ENCODE results near the gene TAGLN. TPM values are rescaled to one million over a fixed set of nuclear protein-coding genes. Genes with fewer than 3 reads are reported as not detected.

TAGLN gene
- polyA plus RNA-seq, 3 donors: 3.6 to 113 (median 4.0) TPM

DNA sequence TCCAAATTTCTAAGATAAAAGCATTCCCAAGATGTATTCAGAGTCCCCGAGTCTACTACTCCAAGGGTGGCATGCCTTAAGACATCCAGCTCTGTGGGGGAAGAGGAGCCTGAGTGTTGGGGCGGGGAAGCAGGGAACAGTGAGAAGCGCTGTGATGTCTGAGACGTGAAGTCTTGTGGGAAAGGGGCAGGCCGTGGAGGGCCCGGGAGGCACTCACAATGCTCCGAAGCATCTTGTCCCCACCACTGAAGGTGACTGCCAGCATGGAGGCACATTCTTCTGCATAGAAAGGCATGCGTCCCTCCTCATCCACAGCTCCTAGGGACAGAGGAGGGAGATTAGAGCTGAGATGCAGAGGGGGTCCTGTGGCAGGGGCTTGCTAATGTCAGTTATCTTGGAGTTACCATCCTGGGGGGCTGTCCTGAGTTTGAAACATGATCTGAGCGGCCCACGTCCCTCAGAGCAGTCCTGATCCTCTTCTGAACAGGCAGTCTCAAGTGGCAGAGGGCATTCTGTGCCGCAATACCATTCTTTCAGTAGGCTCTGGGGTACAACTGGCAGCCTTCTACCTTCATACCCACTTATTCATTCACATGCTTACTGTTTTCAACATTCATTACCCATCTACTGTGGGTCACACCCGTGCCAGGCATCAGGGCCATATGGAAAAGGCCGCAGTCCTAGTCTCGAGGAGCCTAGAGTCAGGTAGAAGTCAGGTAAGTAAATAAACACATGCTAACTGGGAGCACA is 24.0 kb downstream of the TAGLN start:
- H3K4me1 ChIP-seq (ENCODE audit: control insufficient read depth in 1 of 2, insufficient read depth in 2 of 2, low read length in 2 of 2): peaks cover 0 to 3% of the 10 kb centered on the region in 2 donors
- no peak overlapping the region for H3K4me3 Mint-ChIP-seq
- 100% methylated on average over 5 of the region's 14 CpGs for WGBS (ENCODE audit: insufficient coverage)
- no peaks in the 10 kb centered on the region for H3K27me3 Mint-ChIP-seq (ENCODE audit: low read depth in 3 of 3)
- H3K79me2 ChIP-seq (ENCODE audit: insufficient read depth, low read length): no peaks in the 10 kb centered on the region
- H3K36me3 Mint-ChIP-seq: peaks cover 89 to 98% of the 10 kb centered on the region in 2 donors
- peaks cover 87 to 99% of the 10 kb centered on the region in 2 donors for H3K36me3 ChIP-seq (replicated peaks in 1 of 2; ENCODE audit: control insufficient read depth in 1 of 2, insufficient read depth in 2 of 2, low read length in 2 of 2)
- no peak for TF ChIP-seq CTCF (IDR thresholded peaks at IDR 0.05)
- H3K4me3 ChIP-seq (replicated peaks in 1 of 3; ENCODE audit: low read depth in 2 of 3, low read length in 3 of 3): no peak overlapping the region
- H3K27ac Mint-ChIP-seq: peak overlapping the region in 2 of 7 donors; percentile 20 to 43
- H3K9me3 ChIP-seq (replicated peaks in 1 of 2; ENCODE audit: control insufficient read depth in 1 of 2, insufficient read depth in 1 of 2, low read length in 2 of 2): no peaks in the 10 kb centered on the region
- H2AFZ ChIP-seq (ENCODE audit: insufficient read depth, low read depth, low read length, poor library complexity, severe bottlenecking): no peak overlapping the region
- intact Hi-C loops (cut with micrococcal nuclease): loop anchor here (5.0 to 10.0 kb wide), 3 partner anchors 41 to 348 kb away; no protein-coding TSS in a partner anchor
- H3K4me1 Mint-ChIP-seq: peaks cover 8% of the 10 kb centered on the region
- H4K20me1 ChIP-seq (ENCODE audit: insufficient read depth, low read length): peaks cover 6% of the 10 kb centered on the region
- H3K27me3 ChIP-seq (ENCODE audit: control insufficient read depth in 2 of 2, insufficient read depth in 2 of 2, low read length in 2 of 2): no peaks in the 10 kb centered on the region
- no peak for DNase-seq
- H3K4me2 ChIP-seq (replicated peaks; ENCODE audit: extremely low read depth, low read length, poor library complexity, severe bottlenecking): no peak overlapping the region
- no peak overlapping the region for H3K9ac ChIP-seq (ENCODE audit: insufficient read depth, low read length, poor library complexity, severe bottlenecking)
- no peaks in the 10 kb centered on the region for H3K9me3 Mint-ChIP-seq
- no peak overlapping the region for H3K27ac ChIP-seq (ENCODE audit: low read depth in 1 of 2, low read length in 2 of 2)

DNA sequence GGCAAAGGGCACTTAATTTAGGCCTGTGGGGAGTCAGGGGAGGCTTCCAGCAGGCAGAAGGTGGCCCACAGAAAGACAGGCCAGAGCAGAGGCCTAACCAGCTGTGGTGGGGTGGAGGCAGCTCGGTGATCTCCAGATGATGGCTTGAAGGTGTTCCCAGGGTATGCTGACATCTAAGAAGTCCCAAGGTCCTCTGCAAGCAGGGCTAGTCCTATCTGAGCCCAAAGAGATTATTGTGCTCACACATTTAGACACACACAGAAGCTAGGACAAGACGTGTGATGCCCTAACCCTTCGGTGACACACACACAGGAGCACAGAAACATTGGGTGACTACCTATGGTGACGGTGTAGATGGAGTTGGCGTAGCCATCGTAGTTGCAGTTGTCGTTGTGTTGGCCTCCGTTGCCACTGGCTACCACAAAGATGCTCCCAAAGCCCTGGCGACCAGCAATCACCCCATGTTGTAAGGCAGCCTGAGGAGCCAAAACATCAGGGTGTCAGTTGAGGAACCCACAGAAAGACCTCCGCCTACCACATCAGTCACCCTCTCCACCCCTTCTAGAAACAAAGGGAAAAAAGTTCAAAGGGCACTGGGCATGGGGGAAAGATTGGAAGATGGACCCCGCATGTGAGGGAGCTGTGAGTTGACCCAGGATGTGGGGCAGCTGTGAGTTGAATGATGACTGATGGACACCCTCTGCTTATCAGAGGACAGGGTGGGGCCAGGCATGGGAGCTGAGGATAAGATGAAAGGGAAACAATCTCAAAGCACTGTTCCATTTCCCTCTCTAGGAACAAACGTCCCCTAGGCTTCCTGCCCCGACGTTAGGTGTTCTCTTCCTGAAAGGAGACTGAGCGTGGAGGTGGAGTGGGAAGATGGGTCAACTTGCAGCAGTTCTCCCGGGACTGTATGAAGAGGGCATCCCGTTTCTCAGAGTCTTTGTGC is 24.8 kb downstream of the TAGLN start:
- Histone ChIP-seq H3K4me3 (replicated peaks in 1 of 3; ENCODE audit: low read depth in 2 of 3, low read length in 3 of 3) (no peak overlapping the region), H3K4me2 (replicated peaks; ENCODE audit: extremely low read depth, low read length, poor library complexity, severe bottlenecking) (no peak overlapping the region), H2AFZ (ENCODE audit: insufficient read depth, low read depth, low read length, poor library complexity, severe bottlenecking) (no peak overlapping the region), H3K79me2 (ENCODE audit: insufficient read depth, low read length) (peaks cover under 1% of the 10 kb centered on the region), H4K20me1 (ENCODE audit: insufficient read depth, low read length) (peaks cover 7% of the 10 kb centered on the region), H3K27ac (ENCODE audit: low read depth in 1 of 2, low read length in 2 of 2) (no peak overlapping the region), H3K27me3 (ENCODE audit: control insufficient read depth in 2 of 2, insufficient read depth in 2 of 2, low read length in 2 of 2) (no peaks in the 10 kb centered on the region), H3K9ac (ENCODE audit: insufficient read depth, low read length, poor library complexity, severe bottlenecking) (no peak overlapping the region), H3K4me1 (ENCODE audit: control insufficient read depth in 1 of 2, insufficient read depth in 2 of 2, low read length in 2 of 2) (peaks cover 0 to 3% of the 10 kb centered on the region in 2 donors), H3K36me3 (replicated peaks in 1 of 2; ENCODE audit: control insufficient read depth in 1 of 2, insufficient read depth in 2 of 2, low read length in 2 of 2) (peaks cover 85 to 99% of the 10 kb centered on the region in 2 donors), H3K9me3 (replicated peaks in 1 of 2; ENCODE audit: control insufficient read depth in 1 of 2, insufficient read depth in 1 of 2, low read length in 2 of 2) (no peaks in the 10 kb centered on the region)
- TF ChIP-seq CTCF (IDR thresholded peaks at IDR 0.05): no peak
- intact Hi-C loops (cut with micrococcal nuclease): loop anchor here (5.0 to 10.0 kb wide), 3 partner anchors 42 to 349 kb away; no protein-coding TSS in a partner anchor
- Mint-ChIP-seq H3K27me3 (ENCODE audit: low read depth in 3 of 3) (no peaks in the 10 kb centered on the region), H3K27ac (peak overlapping the region in 3 of 7 donors; percentile 20 to 43 (median 26)), H3K4me3 (no peak overlapping the region), H3K9me3 (no peaks in the 10 kb centered on the region), H3K4me1 (peaks cover 8% of the 10 kb centered on the region), H3K36me3 (peaks cover 87 to 98% of the 10 kb centered on the region in 2 donors)
- no peak for DNase-seq
- 92% methylated on average over 10 of the region's 17 CpGs for WGBS (ENCODE audit: insufficient coverage)

All from CD14-positive monocyte (primary cell).